ENCODE measurements around the gene CCL21. TPM values are rescaled to one million over a fixed set of nuclear protein-coding genes. Genes with fewer than 3 reads are reported as not detected.

CCL21 gene
- total and polyA plus RNA-seq, 2 of the 8 experiments (the other 6 are each of a cell fraction or from before 2014, with no cell fraction given): not detected

DNA sequence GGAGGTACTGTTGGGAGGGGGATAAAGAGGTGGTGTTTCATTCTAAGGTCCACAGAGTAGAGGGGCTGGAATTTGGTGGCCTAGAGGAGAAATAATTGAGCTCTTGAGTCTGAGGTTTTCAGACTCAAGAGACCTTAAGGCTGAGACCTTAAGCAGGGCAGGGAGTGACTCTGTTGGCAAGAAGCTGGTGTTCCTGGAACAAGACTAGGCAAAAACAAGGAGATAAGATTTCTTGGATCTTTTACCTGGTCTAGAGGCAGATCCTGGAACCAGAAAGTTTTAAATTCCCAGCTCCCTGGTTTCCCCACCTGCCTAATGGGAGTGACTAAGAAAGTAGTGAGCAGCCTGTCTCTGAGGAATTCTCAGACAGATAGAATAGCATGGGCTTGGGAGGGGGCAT lies 4.1 kb upstream of the CCL21 start:
- Histone ChIP-seq H4K5ac (ENCODE audit: insufficient read length, low read depth, low read length) (no peak overlapping the region), H4K20me1 (replicated peaks in 1 of 2; ENCODE audit: control insufficient read depth in 1 of 2, insufficient read depth in 2 of 2, low read length in 2 of 2) (no peaks in the 10 kb centered on the region), H2BK120ac (replicated peaks; ENCODE audit: low read depth, low read length) (no peak overlapping the region), H2BK15ac (ENCODE audit: low read length) (no peak overlapping the region), H3K14ac (ENCODE audit: insufficient read length) (no peak overlapping the region), H2BK20ac (ENCODE audit: low read length) (no peak overlapping the region), H3K23ac (ENCODE audit: insufficient read length) (no peak overlapping the region), H3K27me3 (replicated peaks in 1 of 4; ENCODE audit: control insufficient read depth in 3 of 4, extremely low read depth in 1 of 4, insufficient read depth in 3 of 4, low read length in 3 of 4) (no peaks in the 10 kb centered on the region; a peak in 3 of 7 replicates), H3K79me2 (ENCODE audit: control insufficient read depth in 1 of 2, insufficient read depth in 2 of 2, low read length in 2 of 2) (no peaks in the 10 kb centered on the region), H3K9ac (replicated peaks in 1 of 4; ENCODE audit: extremely low read depth in 1 of 4, low read depth in 3 of 4, low read length in 3 of 4) (no peak overlapping the region), H3K9me3 (ENCODE audit: insufficient read depth in 2 of 2, low read depth in 1 of 2, low read length in 1 of 2) (no peaks in the 10 kb centered on the region), H3K27ac (ENCODE audit: low read depth, low read length) (no peak overlapping the region), H3K79me1 (ENCODE audit: low read depth, low read length) (no peaks in the 10 kb centered on the region), H2BK5ac (ENCODE audit: low read depth, low read length) (no peak overlapping the region), H3K4me2 (ENCODE audit: insufficient read depth in 1 of 2, low read depth in 2 of 2, low read length in 2 of 2) (no peak overlapping the region), H3K4me3 (ENCODE audit: extremely low read depth in 1 of 4, insufficient read depth in 2 of 4, low read depth in 3 of 4, low read length in 4 of 4) (no peak overlapping the region), H2BK12ac (ENCODE audit: low read depth, low read length) (no peak overlapping the region), H3K56ac (replicated peaks; ENCODE audit: insufficient read length, low read depth, low read length) (no peak overlapping the region), H4K91ac (replicated peaks; ENCODE audit: insufficient read length, low read length) (no peak overlapping the region), H3K4ac (replicated peaks; ENCODE audit: insufficient read length, low read depth, low read length) (no peak overlapping the region), H2AFZ (ENCODE audit: low read length) (no peak overlapping the region), H2AK5ac (ENCODE audit: low read depth, low read length) (no peak overlapping the region), H3K23me2 (ENCODE audit: low read depth, low read length) (0 out of 2 replicates have a peak, but pooled peaks cover 2% of the 10 kb centered on the region), H3K18ac (ENCODE audit: extremely low read depth, low read length) (no peak overlapping the region), H4K8ac (ENCODE audit: extremely low read depth, insufficient read depth, low read length) (no peak overlapping the region), H3K36me3 (ENCODE audit: control insufficient read depth in 2 of 4, insufficient read depth in 4 of 4, low read length in 3 of 4) (no peaks in the 10 kb centered on the region), H3K4me1 (replicated peaks in 1 of 4; ENCODE audit: control insufficient read depth in 3 of 4, insufficient read depth in 4 of 4, low read length in 3 of 4) (0 out of 7 replicates have a peak, but pooled peaks cover 0 to 4% (median 0%) of the 10 kb centered on the region in 4 experiments)
- CTCF ChIA-PET (ENCODE audit: partially characterized antibody): interaction anchor here (0.8 to 6.6 kb wide), 6 partner anchors 12 to 271 kb away, joined by 3 to 67 read pairs (median 4); no protein-coding TSS in a partner anchor
- no peak for FAIRE-seq
- POLR2A ChIA-PET (ENCODE audit: partially characterized antibody): no interaction called here
- no peak for DNase-seq (ENCODE audit: low read depth in 1 of 2, low spot score in 2 of 2)
- TF ChIP-seq CBX5 (IDR thresholded peaks at IDR 0.05; ENCODE audit: low read depth, low read length) (no peak), TCF12 (IDR thresholded peaks at IDR 0.05; ENCODE audit: low read depth, low read length) (no peak), BRCA1 (IDR thresholded peaks at IDR 0.05; ENCODE audit: low read depth, low read length) (no peak), MAX (IDR thresholded peaks at IDR 0.05) (no peak), E2F6 (IDR thresholded peaks at IDR 0.05) (no peak), POLR2A (IDR thresholded peaks at IDR 0.05; ENCODE audit: control extremely low read depth in 1 of 2, low read depth in 2 of 2, low read length in 2 of 2) (no peak), HDAC2 (IDR thresholded peaks at IDR 0.05; ENCODE audit: borderline replicate concordance in 1 of 2, low read depth in 2 of 2, low read length in 2 of 2) (no peak), CBX8 (IDR thresholded peaks at IDR 0.05; ENCODE audit: borderline replicate concordance, low read depth, low read length) (no peak), ATF2 (IDR thresholded peaks at IDR 0.05; ENCODE audit: low read length) (no peak), JUND (IDR thresholded peaks at IDR 0.05; ENCODE audit: low read length) (no peak), KDM1A (IDR thresholded peaks at IDR 0.05; ENCODE audit: borderline replicate concordance, low read length) (no peak)
- TF ChIP-seq, protein P1, sequence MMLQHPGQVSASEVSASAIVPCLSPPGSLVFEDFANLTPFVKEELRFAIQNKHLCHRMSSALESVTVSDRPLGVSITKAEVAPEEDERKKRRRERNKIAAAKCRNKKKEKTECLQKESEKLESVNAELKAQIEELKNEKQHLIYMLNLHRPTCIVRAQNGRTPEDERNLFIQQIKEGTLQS (IDR thresholded peaks at IDR 0.05; ENCODE audit: insufficient read depth, low read depth, low read length): no peak

All from H1 (cell line).